Sigmoid colon (tissue), 7 donors: ENCODE data around the gene CELF1. TPM values are rescaled to one million over a fixed set of nuclear protein-coding genes. Genes with fewer than 3 reads are reported as not detected.

Source experiments
- DNase-seq: peaks from one replicate; pipeline ENCODE4 v3.0.0-alpha.2; 2019
- H3K27ac ChIP-seq, 4 donors: fragments of 200-600 bp; sonication (generic); one replicate each; pipeline ENCODE4 v1.5.1; 2016 to 2019; ENCODE audit warnings: mild to moderate bottlenecking in 1 of 4
- H3K27me3 ChIP-seq, 3 donors: fragments of 200-600 bp; sonication (generic); one replicate each; pipeline ENCODE4 v1.5.1; 2019; ENCODE audit warnings: mild to moderate bottlenecking in 1 of 3
- H3K36me3 ChIP-seq, 4 donors: fragments of 200-600 bp; sonication (generic); one replicate each; pipeline ENCODE4 v1.5.1; 2016 to 2019
- H3K4me1 ChIP-seq, 4 donors: fragments of 200-600 bp; sonication (generic); one replicate each; pipeline ENCODE4 v1.5.1; 2017 to 2019
- H3K4me3 ChIP-seq, 4 donors: fragments of 200-600 bp; sonication (generic); one replicate each; pipeline ENCODE4 v1.5.1; 2017 to 2019; ENCODE audit warnings: mild to moderate bottlenecking in 2 of 4, moderate library complexity in 1 of 4
- H3K9me3 ChIP-seq, 4 donors: fragments of 200-600 bp in 3 of 4; sonication (generic) in 3 of 4; one replicate each; pipeline versions ENCODE4 v1.5.1 to v1.6.1; 2013 to 2019
- CTCF ChIP-seq, 4 experiments: fragments of 450-650 bp in 3 of 4; fragments of 200-600 bp in 1 of 4; IDR thresholded peaks; one replicate each; pipeline ENCODE4 v1.5.1; 2016 to 2019; ENCODE audit warnings: antibody characterized with exemption in 4 of 4, mild to moderate bottlenecking in 3 of 4, moderate library complexity in 2 of 4
- EP300 ChIP-seq, 4 donors: sonication (generic); formaldehyde crosslinking; IDR thresholded peaks; one replicate each; pipeline ENCODE4 v1.6.1; 2017; ENCODE audit warnings: antibody characterized with exemption in 4 of 4
- POLR2A ChIP-seq, 2 donors: fragments of 450-650 bp; IDR thresholded peaks; one replicate each; pipeline ENCODE4 v1.6.1; 2016; ENCODE audit warnings: antibody characterized with exemption in 2 of 2, mild to moderate bottlenecking in 2 of 2, moderate library complexity in 2 of 2
- POLR2AphosphoS5 ChIP-seq, 4 donors: sonication (generic); formaldehyde crosslinking; IDR thresholded peaks; one replicate each; pipeline ENCODE4 v1.6.1; 2017; ENCODE audit warnings: antibody characterized with exemption in 4 of 4
- WGBS, 2 donors: extraction: QIAGEN DNeasy Blood & Tissue Kit; methylation state at CpG; one replicate each; pipeline ENCODE4 v1.1.7; 2013; 5-methylcytosine and 5-hydroxymethylcytosine counted together
- intact Hi-C: fragments of 100-400 bp; cut with DNase I; formaldehyde crosslinking; loops from one replicate; pipeline ENCODE4 v1.15.1; 2023
- polyA plus RNA-seq, 3 donors: library from polyadenylated mRNA; stranded (reverse); fragments of 200-250 nt; gene quantifications; one replicate each; pipeline ENCODE4 v1.2.3, GENCODE V29; 2013
- total RNA-seq, 4 donors: library from RNA; depleted of rRNA; stranded (reverse); fragments of >200 nt; gene quantifications; one replicate each; pipeline ENCODE4 v1.1.0, GENCODE V29; 2016
- donor health status: healthy with polysubstance abuse.
- donor health status: Bipolar disorder and iron deficiency.
- donor health status: healthy.

CELF1 gene
- total and polyA plus RNA-seq, 7 donors, result 9.0 to 188 (median 87.2) TPM

- intact Hi-C loops, result no loop called here
- H3K36me3 ChIP-seq, result no peaks in the 10 kb centered on the region
- H3K27me3 ChIP-seq, result no peaks in the 10 kb centered on the region
- peaks cover 0 to 88% (median 68%) of the 10 kb centered on the region in 4 donors for H3K4me1 ChIP-seq
- no peaks in the 10 kb centered on the region for H3K9me3 ChIP-seq
- no peak overlapping the region for H3K27ac ChIP-seq
- no peak for TF ChIP-seq POLR2AphosphoS5 (IDR thresholded peaks at IDR 0.05)
- no peak for TF ChIP-seq EP300 (IDR thresholded peaks at IDR 0.05)
- TF ChIP-seq CTCF (IDR thresholded peaks at IDR 0.05), result no peak
- DNase-seq, result no peak
- H3K4me3 ChIP-seq, result no peak overlapping the region
Observed at GRCh38 chr11:47503227-47503626, 49.7 kb downstream of the CELF1 start.

GRCh38 chr11:47502767-47503166 lies 50.2 kb downstream of the CELF1 start:
- intact Hi-C loops, result no loop called here
- Histone ChIP-seq H3K4me1 (peaks cover 0 to 88% (median 66%) of the 10 kb centered on the region in 4 donors), H3K27me3 (no peaks in the 10 kb centered on the region), H3K4me3 (no peak overlapping the region), H3K36me3 (no peaks in the 10 kb centered on the region), H3K27ac (no peak overlapping the region), H3K9me3 (no peaks in the 10 kb centered on the region)
- WGBS, 2 donors, result 81 to 85% methylated on average over 3 of the region's 3 CpGs
- no peak for DNase-seq
- TF ChIP-seq POLR2A (IDR thresholded peaks at IDR 0.05), result no peak
- no peak for TF ChIP-seq CTCF (IDR thresholded peaks at IDR 0.05)
- TF ChIP-seq EP300 (IDR thresholded peaks at IDR 0.05), result no peak
- no peak for TF ChIP-seq POLR2AphosphoS5 (IDR thresholded peaks at IDR 0.05)

GRCh38 chr11:47501101-47501500 lies 51.8 kb downstream of the CELF1 start:
- Histone ChIP-seq H3K27ac (peak overlapping the region in 2 of 4 donors; percentile 41 to 44), H3K9me3 (no peaks in the 10 kb centered on the region), H3K36me3 (no peaks in the 10 kb centered on the region), H3K27me3 (no peaks in the 10 kb centered on the region), H3K4me3 (no peak overlapping the region), H3K4me1 (peaks cover 0 to 89% (median 63%) of the 10 kb centered on the region in 4 donors)
- intact Hi-C loops, result no loop called here
- WGBS, 2 donors, result 94 to 95% methylated on average over 5 of the region's 5 CpGs
- no peak for DNase-seq
- TF ChIP-seq EP300 (IDR thresholded peaks at IDR 0.05), result no peak

GRCh38 chr11:47500121-47500520 lies 52.8 kb downstream of the CELF1 start:
- TF ChIP-seq EP300 (IDR thresholded peaks at IDR 0.05) (no peak), POLR2A (IDR thresholded peaks at IDR 0.05) (no peak), POLR2AphosphoS5 (IDR thresholded peaks at IDR 0.05) (no peak)
- H3K4me1 ChIP-seq, result peaks cover 0 to 90% (median 70%) of the 10 kb centered on the region in 4 donors

GRCh38 chr11:47499614-47500013 lies 53.3 kb downstream of the CELF1 start:
- Histone ChIP-seq H3K4me1 (peaks cover 0 to 89% (median 73%) of the 10 kb centered on the region in 4 donors), H3K9me3 (no peaks in the 10 kb centered on the region)

More at GRCh38 chr11:47500121-47500520, 52.8 kb downstream of the CELF1 start:
- DNase-seq, result no peak
- Histone ChIP-seq H3K4me3 (no peak overlapping the region), H3K9me3 (no peaks in the 10 kb centered on the region), H3K27me3 (no peaks in the 10 kb centered on the region), H3K36me3 (no peaks in the 10 kb centered on the region), H3K27ac (peak overlapping the region in 3 of 4 donors; percentile 6 to 44 (median 41))
- intact Hi-C loops, result no loop called here

More at GRCh38 chr11:47499614-47500013, 53.3 kb downstream of the CELF1 start:
- no peak for TF ChIP-seq POLR2A (IDR thresholded peaks at IDR 0.05)
- TF ChIP-seq EP300 (IDR thresholded peaks at IDR 0.05), result no peak
- TF ChIP-seq CTCF (IDR thresholded peaks at IDR 0.05), result no peak
- TF ChIP-seq POLR2AphosphoS5 (IDR thresholded peaks at IDR 0.05), result no peak
- H3K36me3 ChIP-seq, result peaks cover 0 to under 1% (median 0%) of the 10 kb centered on the region in 4 donors
- DNase-seq, result no peak
- no peaks in the 10 kb centered on the region for H3K27me3 ChIP-seq
- H3K27ac ChIP-seq, result peak overlapping the region in 2 of 4 donors; percentile 41 to 44
- H3K4me3 ChIP-seq, result no peak overlapping the region
- 84 to 96% methylated on average over 3 of the region's 3 CpGs for WGBS, 2 donors
- intact Hi-C loops, result no loop called here
